Measurements from ENCODE around the gene SLC25A30. TPM values are rescaled to one million over a fixed set of nuclear protein-coding genes. Genes with fewer than 3 reads are reported as not detected.

The SLC25A30 gene
- total RNA-seq, 4 donors from 2014 or later: 1.7 to 6.7 (median 5.8) TPM

DNA sequence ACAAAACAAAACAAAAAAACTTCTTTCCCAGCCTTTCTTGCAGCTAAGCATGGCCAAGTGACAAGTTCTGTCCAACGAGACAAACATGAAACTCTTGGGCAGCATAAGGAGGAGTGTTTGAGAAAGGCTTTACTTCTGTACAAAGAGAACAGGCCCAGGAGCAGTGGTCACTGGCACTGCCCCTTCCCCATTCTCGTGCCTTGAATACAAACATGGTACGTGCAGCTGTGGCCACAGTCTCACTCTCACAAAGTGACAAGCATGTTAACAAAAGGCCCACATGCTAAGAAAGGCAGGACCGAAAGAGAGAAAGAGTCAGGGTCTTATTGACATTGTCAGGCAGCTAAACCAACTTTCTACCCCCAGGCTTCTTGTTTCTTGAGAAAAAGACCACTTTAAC lies 19.8 kb upstream of the SLC25A30 start:
- Histone ChIP-seq H3K4me1 (peaks cover 0 to 6% (median 5%) of the 10 kb centered on the region in 3 donors), H3K36me3 (no peaks in the 10 kb centered on the region), H3K9me3 (no peaks in the 10 kb centered on the region), H3K27me3 (no peaks in the 10 kb centered on the region), H3K27ac (no peak overlapping the region), H3K4me3 (no peak overlapping the region)
- intact Hi-C loops (cut with DNase I): no loop called here
- no peak for DNase-seq
- WGBS, 2 donors: 68 to 80% methylated on average over 4 of the region's 4 CpGs
- TF ChIP-seq CTCF (IDR thresholded peaks at IDR 0.05) (no peak), POLR2A (IDR thresholded peaks at IDR 0.05) (no peak)

DNA sequence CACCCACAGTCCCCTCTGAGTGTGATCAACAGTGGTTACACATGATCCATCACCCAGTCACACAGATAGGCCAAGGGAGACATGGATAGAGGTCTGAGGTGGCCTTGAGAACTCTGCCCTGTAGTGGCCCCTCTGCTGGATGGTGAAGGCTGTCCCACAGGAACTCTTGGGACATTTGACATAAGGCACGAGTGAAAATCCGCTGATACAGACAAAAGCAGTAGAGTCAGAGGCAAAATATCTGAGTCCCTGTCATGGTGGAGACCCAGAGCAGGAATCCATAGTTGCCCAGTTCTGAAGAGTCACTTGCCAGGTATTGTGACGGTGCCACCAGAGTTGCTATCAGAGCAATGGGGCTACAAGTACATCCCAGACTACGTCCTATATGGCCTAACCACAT lies 18.8 kb upstream of the SLC25A30 start:
- 89 to 100% methylated on average over 3 to 4 of the region's 4 CpGs for WGBS, 2 donors
- H3K27ac ChIP-seq: no peak overlapping the region

DNA sequence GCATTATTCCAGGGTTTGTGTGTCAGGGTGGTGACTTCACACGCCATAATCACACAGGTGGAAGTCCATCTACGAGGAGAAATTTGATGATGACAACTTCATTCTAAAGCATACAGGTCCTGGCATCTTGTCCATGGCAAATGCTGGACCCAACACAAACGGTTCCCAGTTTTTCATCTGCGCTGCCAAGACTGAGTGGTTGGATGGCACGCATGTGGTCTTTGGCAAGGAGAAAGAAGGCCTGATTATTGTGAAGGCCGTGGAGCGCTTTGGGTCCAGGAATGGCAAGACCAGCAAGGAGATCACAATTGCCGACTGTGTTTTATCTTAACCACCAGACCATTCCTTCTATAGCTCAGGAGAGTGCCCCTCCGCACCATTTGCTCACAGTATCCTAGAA lies 18.2 kb upstream of the SLC25A30 start:
- DNase-seq: no peak
- peaks cover 0 to 2% (median under 1%) of the 10 kb centered on the region in 3 donors for H3K4me1 ChIP-seq
- TF ChIP-seq POLR2A (IDR thresholded peaks at IDR 0.05): no peak
- no peak for TF ChIP-seq CTCF (IDR thresholded peaks at IDR 0.05)
- WGBS, 2 donors: 88 to 93% methylated on average over 9 of the region's 9 CpGs
- H3K36me3 ChIP-seq: no peaks in the 10 kb centered on the region
- H3K4me3 ChIP-seq: no peak overlapping the region
- H3K9me3 ChIP-seq: no peaks in the 10 kb centered on the region
- H3K27me3 ChIP-seq: no peaks in the 10 kb centered on the region
- intact Hi-C loops (cut with DNase I): no loop called here
- no peak overlapping the region for H3K27ac ChIP-seq

More for the DNA sequence above, 18.8 kb upstream of the SLC25A30 start:
- Histone ChIP-seq H3K36me3 (no peaks in the 10 kb centered on the region), H3K4me1 (peaks cover 0 to 6% (median 5%) of the 10 kb centered on the region in 3 donors), H3K9me3 (no peaks in the 10 kb centered on the region), H3K27me3 (no peaks in the 10 kb centered on the region), H3K4me3 (no peak overlapping the region)
- TF ChIP-seq POLR2A (IDR thresholded peaks at IDR 0.05) (no peak), CTCF (IDR thresholded peaks at IDR 0.05) (no peak)
- intact Hi-C loops (cut with DNase I): no loop called here
- DNase-seq: no peak

DNA sequence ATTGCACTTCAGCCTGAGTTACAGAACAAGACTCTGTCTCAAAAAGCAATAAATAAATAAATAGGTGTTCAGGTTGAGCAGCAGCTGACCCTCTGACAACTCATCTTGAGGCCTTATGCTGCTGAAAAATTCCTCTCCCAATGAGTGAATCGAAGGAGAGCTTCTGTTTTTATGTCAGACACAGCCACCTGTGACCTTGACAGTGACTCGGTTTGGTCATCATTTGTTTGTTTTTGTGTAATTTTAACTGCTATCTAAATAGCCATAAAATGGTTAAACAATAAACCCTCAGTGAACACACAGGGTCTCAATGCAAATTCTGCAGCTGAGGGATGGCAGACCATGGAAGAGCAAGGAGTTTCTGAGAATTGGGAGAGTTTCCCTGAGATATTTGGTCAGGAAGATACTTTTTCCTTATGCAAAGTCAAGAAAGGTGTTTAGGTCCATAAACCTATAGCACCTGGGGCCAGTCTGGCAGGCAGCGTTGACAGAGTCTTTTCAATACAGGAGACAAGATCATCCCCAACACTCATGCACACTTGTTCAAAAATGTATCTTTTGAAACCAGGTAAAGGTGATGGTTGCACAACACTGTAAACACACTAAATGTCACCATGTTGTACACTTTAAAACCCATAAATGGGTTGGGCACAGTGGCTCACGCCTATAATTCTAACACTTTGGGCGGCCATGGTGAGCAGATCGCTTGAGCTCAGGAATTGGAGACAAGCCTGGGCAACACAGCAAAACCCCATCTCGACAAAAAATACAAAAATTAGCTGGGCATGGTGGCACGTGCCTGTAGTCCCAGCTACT lies 16.6 kb upstream of the SLC25A30 start:
- H3K27me3 ChIP-seq: no peaks in the 10 kb centered on the region
- TF ChIP-seq CTCF (IDR thresholded peaks at IDR 0.05) (no peak), POLR2A (IDR thresholded peaks at IDR 0.05) (no peak)
- H3K4me1 ChIP-seq: no peaks in the 10 kb centered on the region
- WGBS, 2 donors: 77 to 84% methylated on average over 7 to 8 of the region's 8 CpGs
- no peak for DNase-seq
- H3K36me3 ChIP-seq: no peaks in the 10 kb centered on the region
- H3K27ac ChIP-seq: no peak overlapping the region
- intact Hi-C loops (cut with DNase I): no loop called here
- H3K4me3 ChIP-seq: no peak overlapping the region
- H3K9me3 ChIP-seq: no peaks in the 10 kb centered on the region

DNA sequence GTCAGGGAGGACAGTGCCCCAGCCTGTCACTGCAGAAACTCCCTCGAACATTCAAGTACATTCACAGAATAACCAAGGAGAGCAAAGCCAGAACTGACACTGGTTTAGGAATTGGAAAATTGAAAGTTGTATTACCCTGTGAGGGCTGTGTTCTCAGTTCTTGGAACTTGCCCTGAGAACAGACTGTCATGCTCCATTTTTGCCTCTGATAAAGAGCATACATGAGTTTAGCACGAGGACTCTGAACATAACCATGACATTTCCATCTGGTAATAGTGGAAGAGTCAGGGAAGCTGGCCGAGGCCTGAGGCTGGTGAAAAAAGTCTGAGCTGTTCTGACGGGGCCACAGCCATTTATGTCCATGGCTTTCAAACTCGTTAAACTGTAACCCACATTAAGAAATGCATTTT lies 15.2 kb upstream of the SLC25A30 start:
- WGBS, 2 donors: 73 to 77% methylated on average over 5 of the region's 5 CpGs
- Histone ChIP-seq H3K36me3 (no peaks in the 10 kb centered on the region), H3K4me1 (no peaks in the 10 kb centered on the region), H3K27ac (no peak overlapping the region), H3K9me3 (no peaks in the 10 kb centered on the region), H3K27me3 (no peaks in the 10 kb centered on the region), H3K4me3 (no peak overlapping the region)
- TF ChIP-seq POLR2A (IDR thresholded peaks at IDR 0.05) (no peak), CTCF (IDR thresholded peaks at IDR 0.05) (no peak)
- DNase-seq: no peak
- intact Hi-C loops (cut with DNase I): no loop called here
